Effector CD4-positive, alpha-beta T cell (primary cell): Measurements from ENCODE around the gene HRH1.
"Not testable (repeated sequence)": the region's sequence is repeated elsewhere in the genome, so short reads cannot be mapped to it uniquely, and the experiment has no call there.

ENCODE experiments used
- DNase-seq: peaks from one replicate; pipeline ENCODE4 v3.0.0-alpha.2; 2020

Gene HRH1

GRCh38 chr3:11245827-11246662, 91.8 kb downstream of the HRH1 start:
- no peak for DNase-seq

GRCh38 chr3:11246663-11246970, 92.3 kb downstream of the HRH1 start:
- no peak for DNase-seq

GRCh38 chr3:11247362-11247761, 93.1 kb downstream of the HRH1 start:
- DNase-seq = no peak

GRCh38 chr3:11248596-11248995, 94.3 kb downstream of the HRH1 start:
- no peak for DNase-seq

- no peak for DNase-seq
These were observed 96.9 kb downstream of the HRH1 start for GRCh38 chr3:11250902-11251806.

- no peak for DNase-seq
These were observed 97.5 kb downstream of the HRH1 start for GRCh38 chr3:11251807-11252176.

- DNase-seq = no peak
These were observed 100.6 kb downstream of the HRH1 start for GRCh38 chr3:11254876-11255275.

- not testable (repeated sequence) for DNase-seq
These were observed 101.2 kb downstream of the HRH1 start for GRCh38 chr3:11255537-11255936.

- DNase-seq = no peak
These were observed 104.7 kb downstream of the HRH1 start for GRCh38 chr3:11258958-11259357.

GRCh38 chr3:11260460-11260859, 106.2 kb downstream of the HRH1 start:
- no peak for DNase-seq

GRCh38 chr3:11269007-11269406, 114.7 kb downstream of the HRH1 start:
- no peak for DNase-seq

- peak; percentile 94 for DNase-seq
These were observed 118.0 kb downstream of the HRH1 start, which contains the start of gene ATG7 for GRCh38 chr3:11271986-11272904. TSS of gene ATG7 (plus strand) at chr3:11272397. CDS start at chr3:11298696, 26,299 bp downstream.

- no peak for DNase-seq
These were observed 118.7 kb downstream of the HRH1 start for GRCh38 chr3:11272906-11273574.

- no peak for DNase-seq
These were observed 119.6 kb downstream of the HRH1 start for GRCh38 chr3:11273891-11274291.

GRCh38 chr3:11274566-11275142, 120.4 kb downstream of the HRH1 start:
- no peak for DNase-seq

- DNase-seq = no peak
These were observed 121.6 kb downstream of the HRH1 start for GRCh38 chr3:11275926-11276325.

GRCh38 chr3:11276901-11277300, 122.6 kb downstream of the HRH1 start:
- DNase-seq = no peak

- no peak for DNase-seq
These were observed 128.2 kb downstream of the HRH1 start for GRCh38 chr3:11282250-11283138.

GRCh38 chr3:11283139-11283475, 128.8 kb downstream of the HRH1 start:
- DNase-seq = no peak

GRCh38 chr3:11284011-11284410, 129.7 kb downstream of the HRH1 start:
- no peak for DNase-seq

GRCh38 chr3:11285471-11285870, 131.2 kb downstream of the HRH1 start:
- no peak for DNase-seq
